K562 (cell line): ENCODE data around the gene ANKRD13D. TPM values are rescaled to one million over a fixed set of nuclear protein-coding genes. Genes with fewer than 3 reads are reported as not detected.
A peak's percentile ranks its signal among the peaks of the same experiment; 100 is the strongest.

Source experiments
- BDP1 ChIP-seq: IDR thresholded peaks from 3 replicates; pipeline ENCODE4 v1.6.1; 2011; ENCODE audit not compliant: insufficient read length, insufficient read depth
- BRD4 ChIP-seq: fragments of 200-600 bp; sonication (generic); IDR thresholded peaks from 2 replicates; pipeline ENCODE4 v1.6.1; 2017; ENCODE audit warnings: inconsistent platforms
- CBFA2T2 ChIP-seq: fragments of 450-650 bp; conservative IDR thresholded peaks from 2 replicates; pipeline ENCODE4 v1.6.1; 2017; ENCODE audit warnings: mild to moderate bottlenecking
- EP400 ChIP-seq: fragments of 450-650 bp; IDR thresholded peaks from 2 replicates; pipeline ENCODE4 v1.6.1; 2017; ENCODE audit warnings: antibody characterized with exemption, mild to moderate bottlenecking, moderate library complexity
- GABPB1 ChIP-seq: sonication (generic); formaldehyde crosslinking; IDR thresholded peaks from 2 replicates; pipeline ENCODE4 v1.8.0; 2022; ENCODE audit warnings: mild to moderate bottlenecking, missing genetic modification reagents
- HDAC1 ChIP-seq, 2 experiments: fragments of 450-650 bp; IDR thresholded peaks; 2 replicates each; pipeline ENCODE4 v1.6.1; 2016 to 2017; ENCODE audit warnings: inconsistent platforms in 1 of 2, mild to moderate bottlenecking in 1 of 2, moderate library complexity in 1 of 2
- MAFF ChIP-seq: IDR thresholded peaks from 2 replicates; pipeline ENCODE4 v1.6.1; 2012; ENCODE audit warnings: low read length, improper control_type of control experiment
- MAFK ChIP-seq: IDR thresholded peaks from 2 replicates; pipeline ENCODE4 v1.6.1; 2011; ENCODE audit warnings: low read length, improper control_type of control experiment
- MGA ChIP-seq: fragments of 450-650 bp; IDR thresholded peaks from 2 replicates; pipeline ENCODE4 v1.6.1; 2016; ENCODE audit warnings: mild to moderate bottlenecking, moderate library complexity
- NFATC3 ChIP-seq: fragments of 450-650 bp; IDR thresholded peaks from 2 replicates; pipeline ENCODE4 v1.6.1; 2017; ENCODE audit warnings: mild to moderate bottlenecking
- NFXL1 ChIP-seq: fragments of 450-650 bp; formaldehyde crosslinking; IDR thresholded peaks from 2 replicates; pipeline ENCODE4 v1.4.0; 2021; ENCODE audit warnings: mild to moderate bottlenecking
- POLR2G ChIP-seq: fragments of 200-400 bp; formaldehyde crosslinking; IDR thresholded peaks from 2 replicates; pipeline ENCODE4 v1.6.1; 2017; ENCODE audit warnings: low read depth, mild to moderate bottlenecking, antibody characterized with exemption, low read length, moderate library complexity
- SMARCB1 ChIP-seq: IDR thresholded peaks from 2 replicates; pipeline ENCODE4 v1.6.1; 2011; ENCODE audit warnings: improper control_type of control experiment, low read depth; ENCODE audit not compliant: insufficient read length
- SRSF7 ChIP-seq: fragments of 200-400 bp; formaldehyde crosslinking; optimal IDR thresholded peaks from 2 replicates; pipeline ENCODE3; 2017; ENCODE audit warnings: mild to moderate bottlenecking, low read depth, low read length
- STAT5A ChIP-seq: IDR thresholded peaks from 2 replicates; pipeline ENCODE4 v1.6.1; 2012; ENCODE audit warnings: low read length, inconsistent platforms, borderline replicate concordance
- TFAM ChIP-seq: fragments of 250-450 bp; sonication (Bioruptor Pico); conservative IDR thresholded peaks from 2 replicates; pipeline ENCODE4 v1.5.0; 2021; ENCODE audit warnings: mild to moderate bottlenecking, moderate library complexity
- ZNF121 ChIP-seq: sonication (generic); formaldehyde crosslinking; conservative IDR thresholded peaks from 2 replicates; pipeline ENCODE4 v1.8.0; 2022; ENCODE audit warnings: missing genetic modification reagents
- ZNF143 ChIP-seq: sonication (generic); formaldehyde crosslinking; IDR thresholded peaks from 2 replicates; pipeline ENCODE4 v1.9.0; 2022; ENCODE audit warnings: mild to moderate bottlenecking, missing genetic modification reagents
- ZNF589 ChIP-seq: fragments of 200-800 bp; sonication (Bioruptor generic); IDR thresholded peaks from 2 replicates; pipeline ENCODE4 v1.6.1; 2016; ENCODE audit warnings: low read depth, missing genetic modification characterization, missing compliant biosample characterization
- ZNF717 ChIP-seq: fragments of 250-450 bp; sonication (Bioruptor Pico); IDR thresholded peaks from 2 replicates; pipeline ENCODE4 v1.5.0; 2021
- polyA plus RNA-seq, 8 experiments: library from polyadenylated mRNA; depleted of rRNA in 4 of 8; stranded (reverse) in 5 of 8; unstranded in 3 of 8; fragments of >200 nt; fragmentation: Nextera tagmentation in 2 of 8; fragmentation: Illumina TruSeq in 1 of 8; extraction: Ambion mirVana in 2 of 8; extraction: Trizol in 1 of 8; gene quantifications; 2 replicates each; pipeline versions ENCODE4 v1.2.1 to v1.2.3, GENCODE V29; 2011 to 2014; ENCODE audit warnings: inconsistent platforms in 1 of 8, missing spikeins in 1 of 8
- total RNA-seq, 7 experiments: library from RNA; depleted of rRNA in 6 of 7; stranded (reverse); fragments of >200 nt in 6 of 7; fragmentation: Illumina TruSeq in 2 of 7; extraction: Trizol in 2 of 7; gene quantifications; 2 replicates each; pipeline versions ENCODE4 v1.2.1 to v1.2.3, GENCODE V29; 2011 to 2021; ENCODE audit warnings: low replicate concordance in 1 of 7

The ANKRD13D gene
- total and polyA plus RNA-seq, 9 of the 15 experiments (the other 6 are each of a cell fraction or from before 2014, with no cell fraction given): 0.94 to 40.9 (median 22.4) TPM

- TF ChIP-seq MGA (peak; percentile 72), TFAM (no peak), STAT5A (no peak), HDAC1 (IDR thresholded peaks at IDR 0.05) (peak in 1 of 2 experiments; percentile 55; a peak in 2 of 4 replicates), CBFA2T2 (no peak), ZNF143 (CRISPR knock-in tag) (no peak), ZNF717 (CRISPR knock-in tag) (no peak), POLR2G (peak; percentile 61), SRSF7 (no peak), NFATC3 (0 out of 2 replicates have a peak, but pooled peaks have one; percentile 44), MAFK (no peak; the same call in 1 of the 2 replicates), BDP1 (no peak), SMARCB1 (no peak), EP400 (peak; percentile 63), NFXL1 (CRISPR knock-in tag) (no peak), ZNF589 (CRISPR knock-in tag) (peak; percentile 89), MAFF (no peak), ZNF121 (no peak), GABPB1 (CRISPR knock-in tag) (no peak), BRD4 (no peak)
Observed at GRCh38 chr11:67312187-67313021, 23.3 kb downstream of the ANKRD13D start (continued).
